ENCODE measurements around the gene KCNJ8. TPM values are rescaled to one million over a fixed set of nuclear protein-coding genes. Genes with fewer than 3 reads are reported as not detected.

KCNJ8 gene
- total and polyA plus RNA-seq, 2 of the 8 experiments (the other 6 are each of a cell fraction or from before 2014, with no cell fraction given): 0.48 to 1.4 TPM

- Histone ChIP-seq H4K91ac (replicated peaks; ENCODE audit: insufficient read length, low read length) (no peak overlapping the region), H3K23me2 (ENCODE audit: low read depth, low read length) (no peaks in the 10 kb centered on the region), H2BK5ac (ENCODE audit: low read depth, low read length) (no peak overlapping the region), H2AK5ac (ENCODE audit: low read depth, low read length) (no peak overlapping the region), H4K5ac (ENCODE audit: insufficient read length, low read depth, low read length) (no peak overlapping the region), H4K8ac (ENCODE audit: extremely low read depth, insufficient read depth, low read length) (no peak overlapping the region), H3K9me3 (ENCODE audit: insufficient read depth in 2 of 2, low read depth in 1 of 2, low read length in 1 of 2) (no peaks in the 10 kb centered on the region), H2BK20ac (ENCODE audit: low read length) (no peak overlapping the region), H3K18ac (ENCODE audit: extremely low read depth, low read length) (no peak overlapping the region), H3K14ac (ENCODE audit: insufficient read length) (no peak overlapping the region), H3K4me2 (ENCODE audit: insufficient read depth in 1 of 2, low read depth in 2 of 2, low read length in 2 of 2) (no peak overlapping the region), H2BK12ac (ENCODE audit: low read depth, low read length) (no peak overlapping the region), H3K79me1 (ENCODE audit: low read depth, low read length) (no peaks in the 10 kb centered on the region), H3K4me1 (replicated peaks in 1 of 4; ENCODE audit: control insufficient read depth in 3 of 4, insufficient read depth in 4 of 4, low read length in 3 of 4) (no peaks in the 10 kb centered on the region), H2BK120ac (replicated peaks; ENCODE audit: low read depth, low read length) (no peak overlapping the region), H3K79me2 (ENCODE audit: control insufficient read depth in 1 of 2, insufficient read depth in 2 of 2, low read length in 2 of 2) (no peaks in the 10 kb centered on the region), H3K27me3 (replicated peaks in 1 of 4; ENCODE audit: control insufficient read depth in 3 of 4, extremely low read depth in 1 of 4, insufficient read depth in 3 of 4, low read length in 3 of 4) (no peaks in the 10 kb centered on the region), H3K9ac (replicated peaks in 1 of 4; ENCODE audit: extremely low read depth in 1 of 4, low read depth in 3 of 4, low read length in 3 of 4) (no peak overlapping the region), H3K23ac (ENCODE audit: insufficient read length) (no peak overlapping the region), H4K20me1 (replicated peaks in 1 of 2; ENCODE audit: control insufficient read depth in 1 of 2, insufficient read depth in 2 of 2, low read length in 2 of 2) (no peaks in the 10 kb centered on the region), H2BK15ac (ENCODE audit: low read length) (no peak overlapping the region), H3K4me3 (ENCODE audit: extremely low read depth in 1 of 4, insufficient read depth in 2 of 4, low read depth in 3 of 4, low read length in 4 of 4) (no peak overlapping the region), H3K56ac (replicated peaks; ENCODE audit: insufficient read length, low read depth, low read length) (no peak overlapping the region), H3K4ac (replicated peaks; ENCODE audit: insufficient read length, low read depth, low read length) (no peak overlapping the region), H3K36me3 (ENCODE audit: control insufficient read depth in 2 of 4, insufficient read depth in 4 of 4, low read length in 3 of 4) (no peaks in the 10 kb centered on the region), H3K27ac (ENCODE audit: low read depth, low read length) (no peak overlapping the region), H2AFZ (ENCODE audit: low read length) (no peak overlapping the region)
- CTCF ChIA-PET (ENCODE audit: partially characterized antibody): interaction anchor here (0.9 to 1.6 kb wide), 2 partner anchors 14 to 22 kb away, joined by 3 read pairs; no protein-coding TSS in a partner anchor
- TF ChIP-seq MAFK (IDR thresholded peaks at IDR 0.05; ENCODE audit: low read depth, low read length) (no peak), USF2 (IDR thresholded peaks at IDR 0.05; ENCODE audit: low read length) (no peak), CHD1 (IDR thresholded peaks at IDR 0.05; ENCODE audit: low read depth, low read length) (no peak), ASH2L (IDR thresholded peaks at IDR 0.05; ENCODE audit: low read length) (no peak)
- WGBS, 2 experiments (ENCODE audit: extremely low coverage in 1 of 2, insufficient coverage in 1 of 2, insufficient read length in 1 of 2, insufficient replicate concordance in 2 of 2, low coverage in 1 of 2, low lambda C conversion rate in 2 of 2, missing lambda C conversion rate in 1 of 2): 79% methylated on average over 1 of the region's 1 CpG; no CpG with 5 or more reads in 1 of the 2 experiments
- POLR2A ChIA-PET (ENCODE audit: partially characterized antibody): no interaction called here
- DNase-seq (ENCODE audit: low read depth in 1 of 2, low spot score in 2 of 2) (no peak), FAIRE-seq (no peak)
Observed at GRCh38 chr12:21800011-21800410, 25.5 kb upstream of the KCNJ8 start.
